Common myeloid progenitor, CD34-positive (primary cell): Measurements from ENCODE around the gene TICRR.

Experiments
- CTCF ChIA-PET: fragments of 350-600 bp; sonication (Branson Sonifier 250); formaldehyde crosslinking; loops from one replicate; lab custom pipeline; 2021; ENCODE audit warnings: antibody characterized with exemption; lab: Charles Lee
- POLR2A ChIA-PET: fragments of 350-600 bp; sonication (Branson Sonifier 250); formaldehyde crosslinking; loops from one replicate; lab custom pipeline; 2021; ENCODE audit warnings: antibody characterized with exemption; lab: Charles Lee
- DNase-seq, 3 donors: peaks; one replicate each; pipeline versions ENCODE4 v3.0.0 to v3.0.0-alpha.2; 2013
- H3K27ac ChIP-seq, 2 experiments: 1 replicate in 1 of 2; 2 replicates in 1 of 2; pipeline ENCODE4 v1.7.0; 2013; ENCODE audit warnings: inconsistent platforms in 2 of 2, low read length in 2 of 2, mild to moderate bottlenecking in 2 of 2, low read depth in 1 of 2, moderate library complexity in 1 of 2; ENCODE audit not compliant: severe bottlenecking in 2 of 2, insufficient read depth in 1 of 2, poor library complexity in 1 of 2
- H3K27me3 ChIP-seq, 5 experiments: replicated peaks in 2 of 5; 1 replicate in 3 of 5; 2 replicates in 2 of 5; pipeline versions ENCODE4 v1.6.1 to v1.7.0; 2013; ENCODE audit warnings: low read length in 4 of 5, mild to moderate bottlenecking in 2 of 5, moderate library complexity in 2 of 5, inconsistent platforms in 1 of 5; ENCODE audit not compliant: insufficient read depth in 5 of 5, control insufficient read depth in 4 of 5
- H3K36me3 ChIP-seq, 4 experiments: 1 replicate in 2 of 4; 2 replicates in 2 of 4; pipeline versions ENCODE4 v1.6.1 to v1.7.0; 2013; ENCODE audit warnings: low read length in 3 of 4, control low read depth in 1 of 4, mild to moderate bottlenecking in 1 of 4; ENCODE audit not compliant: control insufficient read depth in 4 of 4, insufficient read depth in 4 of 4
- H3K4me1 ChIP-seq, 4 experiments: 1 replicate in 3 of 4; 2 replicates in 1 of 4; pipeline versions ENCODE4 v1.6.1 to v1.7.1; 2013; ENCODE audit warnings: low read length in 3 of 4, mild to moderate bottlenecking in 3 of 4, control low read depth in 1 of 4, inconsistent platforms in 1 of 4, moderate library complexity in 1 of 4; ENCODE audit not compliant: control insufficient read depth in 4 of 4, insufficient read depth in 4 of 4; ENCODE audit errors: control extremely low read depth in 1 of 4
- H3K4me3 ChIP-seq, 7 experiments: 1 replicate in 4 of 7; 2 replicates in 3 of 7; pipeline versions ENCODE4 v1.5.1 to v1.7.0; 2013; ENCODE audit warnings: mild to moderate bottlenecking in 7 of 7, low read length in 6 of 7, moderate library complexity in 6 of 7, inconsistent platforms in 2 of 7, low read depth in 2 of 7, control low read depth in 1 of 7; ENCODE audit not compliant: insufficient read depth in 4 of 7, control insufficient read depth in 1 of 7; ENCODE audit errors: extremely low read depth in 1 of 7
- H3K9me3 ChIP-seq, 5 experiments: 1 replicate in 4 of 5; 2 replicates in 1 of 5; pipeline versions ENCODE4 v1.6.1 to v1.7.1; 2013; ENCODE audit warnings: low read length in 4 of 5, mild to moderate bottlenecking in 2 of 5, inconsistent platforms in 1 of 5, low read depth in 1 of 5, moderate library complexity in 1 of 5; ENCODE audit not compliant: control insufficient read depth in 4 of 5, insufficient read depth in 2 of 5; ENCODE audit errors: control extremely low read depth in 1 of 5
- WGBS: methylation state at CpG from one replicate; pipeline ENCODE4 v1.1.5; 2013; ENCODE audit not compliant: insufficient coverage; 5-methylcytosine and 5-hydroxymethylcytosine counted together

TICRR gene

GRCh38 chr15:89627256-89627970 lies 52.1 kb downstream of the TICRR start:
- Histone ChIP-seq H3K4me1 (no peaks in the 10 kb centered on the region), H3K9me3 (peaks cover 0 to under 1% (median 0%) of the 10 kb centered on the region in 5 experiments), H3K36me3 (peaks cover 25 to 98% (median 77%) of the 10 kb centered on the region in 4 experiments), H3K4me3 (peak overlapping the region in 1 of 7 experiments; percentile 17), H3K27ac (no peak overlapping the region), H3K27me3 (no peaks in the 10 kb centered on the region)
- DNase-seq: no peak
- 100% methylated on average over 5 of the region's 8 CpGs for WGBS
- ChIA-PET CTCF (no interaction called here), POLR2A (no interaction called here)

GRCh38 chr15:89628301-89628700 lies 53.0 kb downstream of the TICRR start:
- CTCF ChIA-PET: no interaction called here
- Histone ChIP-seq H3K4me1 (no peaks in the 10 kb centered on the region), H3K4me3 (no peak overlapping the region), H3K27ac (no peak overlapping the region), H3K9me3 (peaks cover 0 to 7% (median 0%) of the 10 kb centered on the region in 5 experiments), H3K36me3 (peaks cover 26 to 98% (median 75%) of the 10 kb centered on the region in 4 experiments), H3K27me3 (no peaks in the 10 kb centered on the region)
- POLR2A ChIA-PET: no interaction called here
- WGBS: 88% methylated on average over 15 of the region's 21 CpGs
- no peak for DNase-seq

- ChIA-PET POLR2A (no interaction called here), CTCF (no interaction called here)
- no peak overlapping the region for H3K4me3 ChIP-seq
- H3K27ac ChIP-seq: no peak overlapping the region
- no peaks in the 10 kb centered on the region for H3K4me1 ChIP-seq
- H3K27me3 ChIP-seq: no peaks in the 10 kb centered on the region
- no peak for DNase-seq
- 97% methylated on average over 17 of the region's 30 CpGs for WGBS
- H3K36me3 ChIP-seq: peaks cover 27 to 96% (median 75%) of the 10 kb centered on the region in 4 experiments
- H3K9me3 ChIP-seq: peaks cover 0 to 12% (median 0%) of the 10 kb centered on the region in 5 experiments
Observed at GRCh38 chr15:89628806-89629715, 53.8 kb downstream of the TICRR start.

- Histone ChIP-seq H3K27ac (no peak overlapping the region), H3K9me3 (peaks cover 0 to 12% (median 2%) of the 10 kb centered on the region in 5 experiments), H3K36me3 (peaks cover 27 to 88% (median 71%) of the 10 kb centered on the region in 4 experiments), H3K27me3 (no peaks in the 10 kb centered on the region), H3K4me1 (no peaks in the 10 kb centered on the region), H3K4me3 (no peak overlapping the region)
- ChIA-PET POLR2A (no interaction called here), CTCF (no interaction called here)
- WGBS: 100% methylated on average over 4 of the region's 5 CpGs
- no peak for DNase-seq
Observed at GRCh38 chr15:89629829-89630228, 54.6 kb downstream of the TICRR start.

GRCh38 chr15:89630260-89630659 lies 55.0 kb downstream of the TICRR start:
- Histone ChIP-seq H3K27me3 (no peaks in the 10 kb centered on the region), H3K36me3 (peaks cover 27 to 84% (median 68%) of the 10 kb centered on the region in 4 experiments), H3K27ac (no peak overlapping the region), H3K9me3 (peaks cover 0 to 12% (median 2%) of the 10 kb centered on the region in 5 experiments), H3K4me3 (no peak overlapping the region), H3K4me1 (no peaks in the 10 kb centered on the region)
- POLR2A ChIA-PET: no interaction called here
- CTCF ChIA-PET: interaction anchor here (0.5 kb wide), 1 partner anchor 31 kb away, joined by 3 read pairs; no protein-coding TSS in a partner anchor
- 96% methylated on average over 12 of the region's 14 CpGs for WGBS
- DNase-seq: no peak

GRCh38 chr15:89630974-89631901 lies 56.0 kb downstream of the TICRR start:
- no peak for DNase-seq
- Histone ChIP-seq H3K9me3 (peaks cover 0 to 12% (median 2%) of the 10 kb centered on the region in 5 experiments), H3K27ac (no peak overlapping the region), H3K4me1 (no peaks in the 10 kb centered on the region), H3K27me3 (no peaks in the 10 kb centered on the region), H3K36me3 (peaks cover 27 to 74% (median 59%) of the 10 kb centered on the region in 4 experiments), H3K4me3 (no peak overlapping the region)
- 95% methylated on average over 30 of the region's 30 CpGs for WGBS
- ChIA-PET CTCF (no interaction called here), POLR2A (no interaction called here)
